HG02588 (cell line): ENCODE data around the gene ARHGAP26.

Experiments
- ATAC-seq: cut with Tn5 transposase; IDR thresholded peaks from one replicate; pipeline ENCODE4 v1.9.1; 2021; ENCODE audit warnings: mild to moderate bottlenecking, moderate library complexity; ENCODE audit not compliant: unreplicated experiment

ARHGAP26 gene

DNA sequence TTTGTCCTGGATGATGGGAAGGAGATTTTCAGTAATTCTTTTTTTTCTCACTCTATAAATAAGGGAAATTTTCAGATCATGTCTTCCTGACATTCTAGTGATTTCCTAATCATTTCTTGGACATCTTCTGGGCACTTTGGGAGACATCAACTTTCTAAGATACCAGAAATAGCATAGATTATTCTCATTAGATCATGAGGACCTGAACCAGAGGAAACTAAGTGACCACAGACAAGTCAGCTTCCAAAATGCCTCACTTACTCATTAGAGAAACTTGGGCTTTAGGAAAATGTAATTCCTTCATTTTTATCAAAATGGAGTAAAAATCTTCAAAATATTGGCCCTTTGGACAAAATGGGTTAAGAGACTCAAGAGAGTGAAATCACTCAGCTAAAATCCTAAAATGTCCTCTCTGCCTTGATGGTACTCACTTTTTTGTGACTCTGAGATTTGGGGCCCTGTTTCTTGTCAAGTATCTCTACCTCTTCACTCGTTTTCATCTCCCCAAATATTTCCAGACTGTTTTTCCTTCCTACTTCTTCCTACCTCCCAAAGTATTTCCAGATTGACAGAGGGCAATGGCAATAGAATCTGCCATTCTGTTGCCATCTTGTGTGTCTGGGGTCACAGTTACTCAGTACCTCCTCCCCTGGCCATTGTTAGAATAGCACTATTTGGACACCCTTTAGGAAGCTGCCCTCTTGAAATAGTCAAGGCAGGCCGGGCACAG is 438.8 kb downstream of the ARHGAP26 start:
- no peak for ATAC-seq

DNA sequence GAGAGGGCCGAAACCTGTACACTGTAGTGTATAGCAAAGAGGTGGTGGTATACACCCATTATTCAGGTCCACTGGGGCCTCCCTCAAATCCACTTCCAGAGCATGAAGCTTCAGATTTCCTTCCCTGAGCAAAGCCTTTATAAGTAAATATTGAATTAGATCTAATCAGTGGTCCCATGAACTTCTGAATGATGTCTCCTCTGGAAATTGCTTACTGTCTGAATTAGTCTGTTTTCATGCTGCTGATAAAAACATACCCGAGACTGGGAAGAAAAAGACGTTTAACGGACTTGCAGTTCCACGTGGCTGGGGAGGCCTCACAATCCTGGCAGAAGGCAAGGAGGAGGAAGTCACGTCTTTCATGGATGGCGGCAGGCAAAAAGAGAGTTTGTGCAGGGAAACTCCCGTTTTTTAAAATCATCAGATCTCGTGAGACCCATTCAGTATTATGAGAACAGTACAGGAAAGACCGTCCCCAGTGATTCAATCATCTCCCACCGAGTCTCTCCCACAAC is 439.8 kb downstream of the ARHGAP26 start:
- ATAC-seq, result no peak

DNA sequence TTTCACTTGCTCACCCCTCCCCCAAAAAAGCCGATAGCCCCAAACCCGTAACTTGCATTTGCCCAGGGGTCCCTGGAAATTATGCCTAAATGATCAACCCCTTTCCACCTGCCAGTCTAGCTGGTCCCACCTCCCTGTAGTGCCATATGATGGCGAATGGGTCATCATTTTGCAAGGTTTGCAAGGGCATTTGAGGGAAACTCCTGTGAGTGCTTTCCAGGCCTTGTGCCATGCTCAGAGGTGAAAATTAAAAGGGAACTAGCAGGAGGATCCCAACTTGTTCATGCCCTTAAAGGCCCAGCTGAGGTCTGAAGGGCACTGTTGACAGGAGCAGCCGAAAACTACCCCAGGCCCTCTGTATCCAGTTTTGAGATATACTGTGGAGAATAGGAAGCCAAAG is 440.4 kb downstream of the ARHGAP26 start:
- no peak for ATAC-seq

DNA sequence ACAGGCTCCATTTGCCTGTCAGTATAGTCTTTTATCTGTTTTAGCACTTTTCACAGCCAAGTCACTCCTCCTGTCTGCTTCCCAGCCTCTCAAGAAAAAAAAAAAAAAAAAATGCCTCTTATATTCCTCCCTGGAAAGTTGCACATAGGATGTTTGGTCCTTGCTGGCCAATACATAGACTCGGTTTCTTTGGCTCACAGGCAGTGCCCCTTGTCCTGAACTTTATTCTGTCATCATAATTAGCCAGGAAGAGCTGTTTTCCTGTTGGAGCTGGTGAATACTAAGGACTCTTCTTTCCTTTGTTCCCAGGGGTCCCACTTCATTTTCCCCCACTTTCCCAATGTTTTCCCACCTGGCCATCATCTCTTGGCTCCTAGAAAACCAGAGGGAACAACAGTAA is 442.1 kb downstream of the ARHGAP26 start:
- no peak for ATAC-seq

DNA sequence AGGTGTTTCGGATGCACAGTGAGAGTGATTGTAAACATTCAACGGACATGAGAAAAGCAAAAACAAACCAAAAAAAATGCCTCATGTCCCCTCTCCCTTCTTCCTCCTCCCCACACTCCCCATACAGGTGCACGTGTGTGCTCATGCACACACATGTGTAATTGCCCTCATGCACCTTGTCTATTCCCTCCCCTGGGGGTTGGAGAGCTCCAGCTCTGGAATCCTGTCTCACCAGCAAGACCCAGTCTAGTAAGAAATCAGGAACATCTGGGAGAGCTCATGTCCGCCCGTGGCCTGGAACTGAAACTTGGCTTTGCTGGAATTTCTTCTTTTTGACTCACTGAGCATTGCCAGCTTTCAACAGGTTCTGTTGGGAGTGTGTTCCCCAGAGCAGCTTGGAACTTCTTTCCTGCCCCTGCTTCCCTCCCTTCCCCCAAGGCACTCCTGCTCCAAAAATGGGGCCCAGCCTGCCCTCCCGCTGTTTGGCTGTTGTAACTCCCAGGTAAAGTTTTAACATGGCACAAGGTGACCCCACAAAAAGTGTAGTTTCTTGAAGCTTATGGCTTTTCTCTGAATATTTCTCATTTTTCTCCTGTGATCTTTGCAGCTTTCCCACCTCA is 443.2 kb downstream of the ARHGAP26 start:
- peak; percentile 1 for ATAC-seq

DNA sequence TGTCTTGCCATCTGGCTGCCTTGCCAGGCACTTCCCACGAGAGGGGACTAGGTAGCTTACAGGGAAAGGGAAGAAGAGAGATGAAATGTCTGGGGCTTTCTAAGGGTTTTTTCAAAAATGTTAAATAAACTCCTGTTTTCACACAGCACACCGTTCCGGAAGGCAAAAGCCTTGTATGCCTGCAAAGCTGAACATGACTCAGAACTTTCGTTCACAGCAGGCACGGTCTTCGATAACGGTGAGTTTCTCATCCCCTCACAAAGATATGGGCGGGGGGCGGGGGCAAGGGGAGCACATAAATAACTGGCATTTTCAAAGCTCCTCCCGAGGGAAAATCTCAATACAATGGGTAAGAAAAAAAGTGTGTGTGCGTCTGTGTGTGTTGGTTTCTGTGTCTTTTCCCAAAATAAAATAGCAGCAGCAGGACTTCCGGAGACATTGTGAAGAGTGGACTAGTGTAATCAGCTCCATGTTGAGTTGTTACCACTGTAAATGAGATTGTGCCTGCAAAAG is 443.7 kb downstream of the ARHGAP26 start:
- peak; percentile 53 for ATAC-seq

DNA sequence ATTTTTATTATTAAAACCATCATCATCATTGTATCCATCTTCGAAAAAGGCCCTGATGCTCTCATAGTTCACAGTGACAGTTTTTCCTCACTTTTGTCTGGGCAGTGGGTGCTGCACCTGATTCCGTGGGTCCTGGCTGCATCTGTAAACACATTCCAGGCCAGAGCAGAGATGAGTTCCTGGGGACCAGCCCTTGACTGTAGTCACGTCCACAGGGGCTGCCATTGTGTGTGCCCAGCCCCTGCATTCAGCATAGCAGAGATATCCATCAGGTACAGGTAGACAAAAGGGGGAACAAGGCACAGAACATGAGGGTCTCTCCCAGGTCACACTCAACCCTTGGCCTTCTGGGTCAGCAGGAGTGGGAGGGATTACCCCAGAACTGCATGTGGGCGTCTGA is 444.3 kb downstream of the ARHGAP26 start:
- no peak for ATAC-seq

DNA sequence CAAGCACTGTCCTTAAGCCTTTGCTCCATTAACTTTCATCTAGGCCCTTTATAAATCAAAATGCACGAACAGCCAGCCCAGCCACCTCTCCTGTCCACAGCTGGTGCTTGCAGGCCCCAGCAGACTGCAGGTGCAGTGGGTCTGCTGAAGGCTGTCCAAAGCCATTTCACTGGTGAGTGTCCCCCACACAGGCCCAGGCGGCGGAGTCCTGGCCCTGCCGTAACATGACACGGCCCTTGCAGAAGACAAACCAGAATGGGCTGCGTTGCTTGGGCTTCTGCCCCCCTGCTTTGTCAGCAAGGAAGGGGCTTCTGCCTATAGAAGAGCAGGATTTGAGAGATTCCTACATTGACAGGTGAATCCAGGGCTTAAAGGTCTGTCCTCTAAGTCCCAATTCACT is 444.7 kb downstream of the ARHGAP26 start:
- no peak for ATAC-seq

DNA sequence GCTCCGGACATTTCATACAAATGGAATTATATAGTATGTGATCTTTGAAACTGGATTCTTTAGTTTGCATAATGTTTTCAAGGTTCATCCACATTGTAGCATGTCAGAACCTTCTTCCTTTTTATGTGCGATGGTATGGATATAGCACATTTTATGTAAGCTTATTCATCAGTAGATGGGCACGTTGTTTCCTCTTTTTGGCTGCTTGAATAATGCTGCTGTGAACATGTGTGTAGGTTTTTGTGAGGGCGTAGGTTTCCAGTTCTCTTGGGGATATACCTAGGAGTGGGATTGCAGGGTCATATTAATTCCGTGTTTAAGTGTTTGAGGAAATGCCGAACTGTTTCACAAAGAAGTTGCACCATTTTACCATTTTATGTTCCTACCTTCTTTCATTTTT is 445.5 kb downstream of the ARHGAP26 start:
- no peak for ATAC-seq

DNA sequence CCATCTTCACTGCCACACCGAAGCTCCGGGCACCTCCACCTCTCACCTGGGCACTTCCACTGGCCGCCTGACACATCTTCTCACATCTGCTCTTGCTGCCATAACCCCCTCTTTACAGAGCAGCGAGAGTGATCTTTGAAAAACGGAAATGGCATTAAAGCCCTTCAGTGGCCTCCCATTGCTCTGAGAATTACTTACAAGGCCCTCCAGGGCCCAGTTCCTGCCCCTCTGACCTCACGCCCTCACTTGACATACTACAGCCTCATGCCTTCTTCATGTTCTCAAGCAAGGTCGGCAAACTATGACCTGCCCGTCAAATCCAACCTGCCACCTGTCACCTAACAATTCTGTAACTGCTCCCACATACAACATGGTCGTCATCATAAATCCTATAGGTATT is 446.0 kb downstream of the ARHGAP26 start:
- ATAC-seq, result no peak

DNA sequence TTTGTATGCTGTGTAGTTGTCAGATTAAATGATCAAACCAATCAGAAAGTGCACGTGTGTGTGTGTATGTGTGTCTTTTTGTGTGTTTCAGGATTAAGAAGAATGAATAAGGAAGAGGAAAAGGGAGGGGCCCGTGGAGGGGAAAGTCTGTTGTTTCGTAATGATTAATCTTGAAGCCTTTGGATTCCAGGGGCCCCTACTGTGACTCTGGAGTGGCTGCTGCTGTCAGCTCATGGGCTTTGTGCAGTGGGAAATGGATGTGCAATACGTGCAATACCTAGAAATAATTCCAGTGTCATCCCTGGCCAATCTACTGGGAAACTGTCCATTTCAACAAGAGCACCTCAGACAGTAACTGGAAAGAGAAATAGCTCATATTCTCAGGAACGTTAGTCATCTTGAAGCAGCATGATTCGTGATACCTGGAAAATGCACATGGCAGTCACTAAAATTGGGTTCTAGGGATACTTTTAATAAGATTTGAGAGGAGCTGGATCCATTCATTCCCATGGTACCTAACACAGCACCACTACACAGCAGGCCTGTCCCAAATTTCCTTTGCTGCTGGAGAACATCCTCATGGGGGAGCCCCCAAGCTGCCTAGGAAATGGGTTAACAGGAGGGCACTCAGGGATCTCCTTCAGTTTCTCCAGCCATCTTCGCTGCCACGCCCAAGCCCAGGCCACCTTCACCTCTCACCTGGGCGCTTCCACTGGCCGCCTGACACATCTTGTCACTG is 447.1 kb downstream of the ARHGAP26 start:
- ATAC-seq, result no peak

DNA sequence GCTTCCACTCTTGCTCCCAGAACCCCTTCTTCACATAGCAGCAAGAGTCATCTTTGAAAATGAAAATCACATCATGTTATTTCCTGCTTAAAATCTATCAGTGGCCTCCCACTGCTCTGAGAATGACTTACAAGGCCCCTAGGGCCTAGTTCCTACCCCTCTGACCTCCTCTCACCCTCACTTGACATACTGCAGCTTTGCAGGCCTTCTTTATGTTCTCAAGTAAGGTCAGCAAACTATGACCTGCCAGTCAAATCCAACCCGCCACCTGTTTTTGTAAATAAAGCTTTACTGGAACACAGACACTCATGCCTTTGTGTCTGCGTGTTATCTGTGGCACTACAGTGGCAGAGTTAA is 447.6 kb downstream of the ARHGAP26 start:
- ATAC-seq, result peak; percentile 33

DNA sequence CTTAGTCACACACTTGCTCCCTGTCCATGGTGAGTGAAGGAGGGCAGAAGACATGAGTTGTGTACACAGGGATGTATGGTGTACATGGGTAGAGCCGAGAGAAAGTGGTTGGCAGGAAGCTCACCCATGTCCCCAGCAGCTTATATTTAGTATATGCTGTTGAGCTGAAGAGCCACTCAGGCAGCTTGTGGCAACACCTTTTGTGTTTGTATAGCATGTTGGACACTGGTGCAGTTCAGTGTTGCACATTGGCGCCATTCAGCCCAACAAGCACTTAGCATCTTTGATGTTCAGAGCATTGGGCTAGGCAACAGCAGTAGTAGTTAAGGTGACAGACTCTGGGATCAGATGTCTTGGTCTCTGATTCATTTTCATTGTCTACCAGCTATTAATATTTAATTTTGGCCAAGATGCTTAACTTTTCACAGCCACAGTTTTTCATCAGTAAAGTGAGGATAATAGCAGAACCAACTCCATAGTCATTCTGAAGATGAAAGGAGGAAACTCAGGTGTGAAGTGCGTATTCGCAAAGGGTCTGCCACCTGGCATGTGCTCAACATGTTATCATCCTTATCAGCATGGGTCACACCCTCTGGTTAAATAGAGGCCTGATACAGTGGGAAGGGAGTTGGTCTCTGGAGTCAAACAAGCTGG is 448.5 kb downstream of the ARHGAP26 start:
- no peak for ATAC-seq

DNA sequence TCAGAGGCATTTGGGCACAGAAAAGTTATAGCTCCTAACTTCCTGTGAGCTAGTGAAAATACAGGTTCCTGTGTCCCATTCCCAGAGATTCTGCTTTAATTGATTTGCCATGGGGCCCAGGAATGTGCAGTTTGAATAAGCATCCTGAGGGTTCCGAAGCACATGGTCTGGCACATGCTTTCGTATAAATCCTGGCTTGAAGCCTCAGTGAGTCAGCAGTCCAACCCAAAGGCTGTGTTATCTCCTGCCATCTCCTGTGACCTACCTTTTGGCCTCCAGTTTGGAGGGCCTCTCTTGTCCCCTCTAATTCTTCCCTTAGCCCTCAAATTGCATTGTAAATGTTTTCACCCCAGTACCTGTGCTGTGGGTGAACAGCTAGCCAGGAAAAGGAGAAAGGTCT is 449.5 kb downstream of the ARHGAP26 start:
- no peak for ATAC-seq

DNA sequence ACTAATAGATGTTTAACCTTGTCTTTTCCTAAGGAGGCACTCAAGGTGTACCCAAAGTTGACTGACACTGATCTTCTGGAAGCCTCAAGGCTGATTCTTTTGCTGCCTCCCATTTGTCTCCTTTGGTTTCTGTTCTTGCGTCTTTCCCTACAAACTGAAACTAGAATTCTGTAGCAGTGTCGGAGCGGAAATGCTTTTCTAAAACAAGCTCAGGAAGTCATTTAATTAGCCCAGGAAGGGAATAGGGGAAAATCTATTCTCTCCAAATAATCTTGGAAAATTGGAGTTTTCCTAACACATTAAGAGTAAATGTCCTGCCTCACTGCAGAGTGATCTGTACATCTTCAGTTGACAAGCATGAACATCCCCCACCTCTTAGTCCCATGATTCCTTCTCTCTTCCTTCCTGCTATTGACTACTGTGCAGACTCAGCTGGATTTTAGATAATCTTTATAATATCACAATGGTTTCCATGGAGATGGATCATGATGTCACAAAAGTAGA is 450.6 kb downstream of the ARHGAP26 start:
- no peak for ATAC-seq

DNA sequence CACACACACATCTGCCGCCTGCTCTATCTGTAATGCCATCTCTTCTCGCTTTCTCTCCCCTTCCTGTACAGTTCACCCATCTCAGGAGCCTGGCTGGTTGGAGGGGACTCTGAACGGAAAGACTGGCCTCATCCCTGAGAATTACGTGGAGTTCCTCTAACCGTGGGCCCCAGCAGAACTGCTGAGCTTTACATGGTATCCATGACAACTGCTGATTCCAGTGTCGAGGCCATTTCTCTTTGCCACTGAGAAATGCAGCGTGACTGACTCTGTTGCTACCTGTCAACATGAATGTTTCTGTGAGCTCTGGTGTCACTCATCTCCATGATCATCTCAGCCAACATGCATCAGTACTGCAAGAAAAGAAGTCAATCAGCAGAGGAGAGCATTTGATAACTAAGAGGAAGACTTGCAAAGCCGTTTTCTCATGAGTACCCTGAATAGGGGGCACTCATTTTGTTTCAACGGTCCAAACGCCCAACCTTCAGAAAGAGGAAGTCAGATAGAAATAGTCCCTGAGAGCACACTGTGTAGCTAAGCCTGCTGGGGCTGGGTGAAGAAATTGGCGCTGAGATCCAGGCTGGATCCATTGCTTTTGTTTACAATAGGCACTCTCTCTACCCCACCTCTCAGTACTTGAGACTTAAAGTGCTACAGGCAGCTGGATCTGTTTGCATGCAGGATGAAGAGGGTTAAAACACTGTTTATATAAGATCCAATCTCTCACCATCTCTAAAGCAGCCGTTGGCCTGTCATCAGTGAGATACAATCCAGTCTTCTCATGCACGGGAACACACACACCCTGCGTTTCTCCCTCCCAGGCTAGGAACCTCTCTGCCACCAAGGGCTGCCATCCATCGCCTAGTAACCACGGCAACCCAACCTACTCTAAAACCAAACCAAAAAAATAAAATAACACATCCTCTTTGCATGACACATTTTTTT is 452.4 kb downstream of the ARHGAP26 start:
- ATAC-seq, result peak; percentile 65

DNA sequence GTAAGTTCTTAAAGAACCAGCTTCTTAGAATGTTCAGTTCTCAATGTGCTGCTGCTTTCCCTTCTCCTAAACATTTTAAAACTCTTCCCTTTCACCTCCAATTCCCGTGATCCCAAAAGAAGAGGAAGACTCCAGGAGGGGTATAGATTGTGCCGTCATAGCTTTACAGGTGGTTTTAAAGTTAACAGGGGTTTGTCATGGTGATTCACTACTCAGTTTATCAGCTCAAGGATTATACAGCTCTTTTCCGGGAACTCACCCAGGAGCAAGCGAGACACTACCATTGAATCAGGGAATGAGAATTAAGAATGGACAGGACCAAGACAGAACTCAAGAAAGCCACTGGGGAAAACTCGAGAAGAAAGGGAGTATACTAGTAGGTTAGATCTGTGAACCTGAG is 454.5 kb downstream of the ARHGAP26 start:
- no peak for ATAC-seq

DNA sequence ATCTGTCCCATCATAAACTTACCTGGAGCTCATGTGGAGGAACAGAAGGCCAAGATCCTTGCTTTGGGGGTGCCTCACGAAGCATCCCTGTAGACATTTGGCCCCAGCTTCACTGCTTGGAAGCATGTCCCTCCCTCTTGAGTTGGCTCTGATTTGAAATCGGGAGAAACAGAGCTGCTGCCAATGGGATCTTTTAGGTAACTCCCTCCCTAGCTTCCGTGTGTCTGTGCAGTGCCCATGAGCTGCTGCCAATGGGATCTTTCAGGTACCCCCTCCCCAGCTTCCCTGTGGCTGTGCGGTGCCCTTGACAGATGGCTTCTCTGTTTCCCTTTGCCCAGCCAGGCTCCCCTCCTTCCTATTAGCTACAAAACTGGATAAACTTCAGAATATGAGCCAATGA is 455.3 kb downstream of the ARHGAP26 start:
- no peak for ATAC-seq

DNA sequence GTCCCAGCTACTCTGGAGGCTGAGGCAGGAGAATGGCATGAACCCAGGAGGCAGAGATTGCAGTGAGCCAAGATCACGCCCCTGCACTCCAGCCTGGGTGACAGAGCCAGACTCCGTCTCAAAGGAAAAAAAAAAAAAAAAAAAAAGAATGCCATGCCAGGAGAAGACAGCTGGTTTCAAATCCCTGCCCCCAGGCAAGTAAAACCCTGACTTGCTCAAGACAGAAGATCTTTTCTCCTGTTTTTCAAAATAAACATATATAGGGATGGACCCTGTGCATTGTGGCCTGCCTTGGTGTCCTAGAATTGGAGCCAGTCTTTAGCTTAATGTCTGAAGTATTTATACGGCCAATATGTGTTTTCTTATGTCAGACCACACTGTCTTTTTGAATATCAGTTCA is 456.2 kb downstream of the ARHGAP26 start:
- no peak for ATAC-seq

DNA sequence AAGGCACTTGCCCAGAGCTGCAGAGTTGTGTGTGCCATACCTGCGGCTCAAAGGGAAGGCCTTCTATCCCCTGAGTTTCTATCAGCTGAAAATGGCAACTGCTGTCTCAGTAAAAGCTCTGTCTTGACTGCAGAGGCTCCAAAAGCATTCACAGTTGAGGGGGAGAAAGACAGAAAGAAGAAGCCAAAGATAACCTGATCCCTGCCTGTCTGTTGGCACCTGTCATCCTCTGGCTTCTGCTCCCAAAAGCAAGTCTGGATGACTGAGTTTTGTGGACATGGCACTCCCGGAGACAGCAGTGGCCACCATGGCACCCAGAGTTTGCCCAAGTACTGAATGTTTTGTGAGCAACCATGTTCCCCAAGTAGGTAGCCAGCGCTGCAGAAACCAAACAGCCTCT is 456.7 kb downstream of the ARHGAP26 start:
- no peak for ATAC-seq
